Adrenal gland (tissue), 5 donors: ENCODE data around the gene PDS5A.

ENCODE experiments used
- CTCF ChIP-seq, 6 experiments: fragments of 450-650 bp in 4 of 6; fragments of 200-600 bp in 2 of 6; sonication (generic) in 1 of 6; IDR thresholded peaks; 1 replicate in 5 of 6; 2 replicates in 1 of 6; pipeline versions ENCODE4 v1.5.1 to v1.8.0; 2016 to 2021; ENCODE audit warnings: antibody characterized with exemption in 6 of 6, mild to moderate bottlenecking in 2 of 6, moderate library complexity in 1 of 6
- POLR2A ChIP-seq, 2 donors: fragments of 450-650 bp; IDR thresholded peaks; one replicate each; pipeline ENCODE4 v1.6.1; 2017; ENCODE audit warnings: antibody characterized with exemption in 2 of 2, mild to moderate bottlenecking in 2 of 2, moderate library complexity in 1 of 2
- donor health status: DM: no; HTN: no; CAD: no.

DNA sequence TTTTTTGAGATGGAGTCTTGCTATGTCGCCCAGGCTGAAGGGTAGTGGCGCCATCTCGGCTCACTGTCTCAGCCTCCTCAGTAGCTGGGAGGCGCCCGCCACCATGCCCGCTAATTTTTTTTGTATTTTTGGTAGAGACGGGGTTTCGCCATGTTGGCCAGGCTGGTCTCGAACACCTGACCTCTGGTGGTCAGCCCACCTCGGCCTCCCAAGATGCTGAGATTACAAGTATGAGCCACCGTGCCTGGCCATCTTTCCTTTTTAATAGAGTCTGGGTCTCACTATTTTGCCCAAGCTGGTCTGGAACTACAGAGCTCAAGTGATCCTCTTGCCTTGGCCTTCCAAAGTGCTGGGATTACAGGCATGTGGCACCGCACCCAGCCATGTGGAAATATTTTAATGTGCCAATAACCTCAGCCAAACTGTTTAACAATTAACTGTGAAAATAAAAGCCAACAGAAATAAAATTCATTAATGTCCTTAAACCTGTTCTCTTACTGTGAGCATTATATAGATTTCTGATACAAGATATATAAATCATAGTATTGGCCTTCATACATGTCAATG, 16.3 kb downstream of the PDS5A start:
- TF ChIP-seq CTCF (IDR thresholded peaks at IDR 0.05) (no peak), POLR2A (IDR thresholded peaks at IDR 0.05) (no peak)
